Tibial artery (tissue), 4 donors: ENCODE results near the gene CDRT4.

Experiments
- DNase-seq, 2 donors: peaks; one replicate each; pipeline ENCODE4 v3.0.0-alpha.2; 2019
- H3K27ac ChIP-seq, 2 donors: fragments of 200-600 bp; sonication (generic) in 1 of 2; 1 replicate in 1 of 2; 2 replicates in 1 of 2; pipeline ENCODE4 v1.5.1; 2018 to 2019; ENCODE audit warnings: mild to moderate bottlenecking in 1 of 2
- H3K27me3 ChIP-seq, 2 donors: fragments of 200-600 bp; sonication (generic) in 1 of 2; one replicate each; pipeline versions ENCODE4 v1.5.1 to v1.6.0; 2016 to 2019
- H3K36me3 ChIP-seq, 3 donors: fragments of 200-600 bp; sonication (generic) in 2 of 3; one replicate each; pipeline ENCODE4 v1.5.1; 2016 to 2019; ENCODE audit warnings: mild to moderate bottlenecking in 2 of 3
- H3K4me1 ChIP-seq, 4 donors: fragments of 200-600 bp; sonication (generic) in 2 of 4; 1 replicate in 3 of 4; 2 replicates in 1 of 4; pipeline ENCODE4 v1.5.1; 2016 to 2019
- H3K4me3 ChIP-seq, 2 donors: fragments of 200-600 bp; sonication (generic) in 1 of 2; 1 replicate in 1 of 2; 2 replicates in 1 of 2; pipeline ENCODE4 v1.5.1; 2018 to 2019; ENCODE audit warnings: mild to moderate bottlenecking in 2 of 2
- H3K9me3 ChIP-seq, 3 donors: fragments of 200-600 bp; sonication (generic) in 1 of 3; one replicate each; pipeline ENCODE4 v1.5.1; 2016 to 2019
- CTCF ChIP-seq, 2 experiments: fragments of 200-600 bp in 1 of 2; fragments of 450-650 bp in 1 of 2; IDR thresholded peaks; one replicate each; pipeline ENCODE4 v1.5.1; 2017 to 2019; ENCODE audit warnings: antibody characterized with exemption in 2 of 2, mild to moderate bottlenecking in 1 of 2, moderate library complexity in 1 of 2
- intact Hi-C: fragments of 100-400 bp; cut with DNase I; formaldehyde crosslinking; loops from one replicate; pipeline ENCODE4 v1.15.0; 2023; ENCODE audit warnings: low total_unique reads

Gene CDRT4

GRCh38 chr17:15414532-15415306 lies 52.7 kb downstream of the CDRT4 start:
- H3K4me1 ChIP-seq: peaks cover 0 to 22% (median 5%) of the 10 kb centered on the region in 4 donors
- intact Hi-C loops: no loop called here
- no peak overlapping the region for H3K27ac ChIP-seq
- peak in 1 of 2 donors; percentile 56 for DNase-seq
- no peaks in the 10 kb centered on the region for H3K9me3 ChIP-seq
- H3K36me3 ChIP-seq: no peaks in the 10 kb centered on the region
- H3K4me3 ChIP-seq: no peak overlapping the region
- TF ChIP-seq CTCF (IDR thresholded peaks at IDR 0.05): no peak
- no peaks in the 10 kb centered on the region for H3K27me3 ChIP-seq

GRCh38 chr17:15413101-15413771 lies 54.2 kb downstream of the CDRT4 start:
- H3K27me3 ChIP-seq: no peaks in the 10 kb centered on the region
- peaks cover 0 to 32% (median 12%) of the 10 kb centered on the region in 4 donors for H3K4me1 ChIP-seq
- no peaks in the 10 kb centered on the region for H3K9me3 ChIP-seq
- intact Hi-C loops: no loop called here
- TF ChIP-seq CTCF (IDR thresholded peaks at IDR 0.05): no peak
- no peak overlapping the region for H3K4me3 ChIP-seq
- H3K27ac ChIP-seq: no peak overlapping the region
- no peaks in the 10 kb centered on the region for H3K36me3 ChIP-seq
- DNase-seq: no peak

- H3K27ac ChIP-seq: peak overlapping the region; percentile 40 to 70
- intact Hi-C loops: no loop called here
- no peak overlapping the region for H3K4me3 ChIP-seq
- no peaks in the 10 kb centered on the region for H3K27me3 ChIP-seq
- TF ChIP-seq CTCF (IDR thresholded peaks at IDR 0.05): no peak
- no peaks in the 10 kb centered on the region for H3K36me3 ChIP-seq
- no peaks in the 10 kb centered on the region for H3K9me3 ChIP-seq
- peaks cover 0 to 32% (median 12%) of the 10 kb centered on the region in 4 donors for H3K4me1 ChIP-seq
- DNase-seq: peak in 1 of 2 donors; percentile 32
Measured at GRCh38 chr17:15412606-15413005, 54.8 kb downstream of the CDRT4 start.

- no peaks in the 10 kb centered on the region for H3K9me3 ChIP-seq
- H3K27ac ChIP-seq: peak overlapping the region; percentile 40 to 70
- no peak for TF ChIP-seq CTCF (IDR thresholded peaks at IDR 0.05)
- H3K4me3 ChIP-seq: no peak overlapping the region
- H3K27me3 ChIP-seq: no peaks in the 10 kb centered on the region
- DNase-seq: peak; percentile 79 to 84
- intact Hi-C loops: no loop called here
- H3K36me3 ChIP-seq: no peaks in the 10 kb centered on the region
- peaks cover 0 to 32% (median 12%) of the 10 kb centered on the region in 4 donors for H3K4me1 ChIP-seq
Measured at GRCh38 chr17:15411384-15412198, 55.8 kb downstream of the CDRT4 start.

GRCh38 chr17:15409721-15410250 lies 57.6 kb downstream of the CDRT4 start:
- intact Hi-C loops: no loop called here
- H3K4me3 ChIP-seq: peak overlapping the region; percentile 34 to 37

More at GRCh38 chr17:15409721-15410250, 57.6 kb downstream of the CDRT4 start:
- peak; percentile 67 to 82 for DNase-seq
- no peaks in the 10 kb centered on the region for H3K36me3 ChIP-seq
- peak overlapping the region; percentile 70 to 78 for H3K27ac ChIP-seq
- H3K9me3 ChIP-seq: no peaks in the 10 kb centered on the region
- no peaks in the 10 kb centered on the region for H3K27me3 ChIP-seq
- peaks cover 0 to 32% (median 12%) of the 10 kb centered on the region in 4 donors for H3K4me1 ChIP-seq
- no peak for TF ChIP-seq CTCF (IDR thresholded peaks at IDR 0.05)
